ENCODE measurements around the gene ANKRD17.

ANKRD17 gene

GRCh38 chr4:73193155-73193554 is 65.4 kb downstream of the ANKRD17 start:
- in situ Hi-C loops (cut with HindIII; ENCODE audit: low sequenced_read_pairs): no loop called here
- DNase-seq (ENCODE audit: low read depth): no peak
- H3K4me3 ChIP-seq (ENCODE audit: low read depth, low read length): no peak overlapping the region
- TF ChIP-seq CTCF (IDR thresholded peaks at IDR 0.05; ENCODE audit: low read depth, low read length, missing control alignments): no peak

- TF ChIP-seq CTCF (IDR thresholded peaks at IDR 0.05; ENCODE audit: low read depth, low read length, missing control alignments): no peak
- no peak overlapping the region for H3K4me3 ChIP-seq (ENCODE audit: low read depth, low read length)
- no peak for DNase-seq (ENCODE audit: low read depth)
- in situ Hi-C loops (cut with HindIII; ENCODE audit: low sequenced_read_pairs): no loop called here
Observed at GRCh38 chr4:73189274-73189810, 69.3 kb downstream of the ANKRD17 start.

GRCh38 chr4:73187325-73187724 is 71.3 kb downstream of the ANKRD17 start:
- in situ Hi-C loops (cut with HindIII; ENCODE audit: low sequenced_read_pairs): no loop called here
- no peak for TF ChIP-seq CTCF (IDR thresholded peaks at IDR 0.05; ENCODE audit: low read depth, low read length, missing control alignments)
- no peak for DNase-seq (ENCODE audit: low read depth)
- H3K4me3 ChIP-seq (ENCODE audit: low read depth, low read length): no peak overlapping the region

GRCh38 chr4:73185903-73186302 is 72.7 kb downstream of the ANKRD17 start:
- H3K4me3 ChIP-seq (ENCODE audit: low read depth, low read length): no peak overlapping the region
- no peak for TF ChIP-seq CTCF (IDR thresholded peaks at IDR 0.05; ENCODE audit: low read depth, low read length, missing control alignments)
- in situ Hi-C loops (cut with HindIII; ENCODE audit: low sequenced_read_pairs): no loop called here
- no peak for DNase-seq (ENCODE audit: low read depth)

GRCh38 chr4:73181231-73181630 is 77.4 kb downstream of the ANKRD17 start:
- in situ Hi-C loops (cut with HindIII; ENCODE audit: low sequenced_read_pairs): no loop called here
- no peak for TF ChIP-seq CTCF (IDR thresholded peaks at IDR 0.05; ENCODE audit: low read depth, low read length, missing control alignments)
- no peak for DNase-seq (ENCODE audit: low read depth)
- no peak overlapping the region for H3K4me3 ChIP-seq (ENCODE audit: low read depth, low read length)

GRCh38 chr4:73178389-73178788 is 80.2 kb downstream of the ANKRD17 start:
- no peak for DNase-seq (ENCODE audit: low read depth)
- in situ Hi-C loops (cut with HindIII; ENCODE audit: low sequenced_read_pairs): no loop called here
- no peak overlapping the region for H3K4me3 ChIP-seq (ENCODE audit: low read depth, low read length)
- TF ChIP-seq CTCF (IDR thresholded peaks at IDR 0.05; ENCODE audit: low read depth, low read length, missing control alignments): no peak

Data from astrocyte of the cerebellum (primary cell).